Left cardiac atrium (tissue), 4 donors: ENCODE results near the gene ACOX1. TPM values are rescaled to one million over a fixed set of nuclear protein-coding genes. Genes with fewer than 3 reads are reported as not detected.

Experiments
- ATAC-seq, 2 donors: fragments of 200-7000 bp; cut with Tn5 transposase; one replicate each; pipeline ENCODE4 v1.9.1; 2020; ENCODE audit warnings: mild to moderate bottlenecking in 2 of 2, moderate library complexity in 2 of 2
- DNase-seq: peaks from one replicate; pipeline ENCODE4 v3.0.0-alpha.2; 2020
- intact Hi-C, 2 donors: fragments of 100-400 bp; cut with DNase I; formaldehyde crosslinking; loops; one replicate each; pipeline versions ENCODE4 v1.14.1 to v1.15.1; 2022 to 2023
- total RNA-seq, 2 donors: library from RNA; stranded (reverse); fragmentation: NEBNext Ultra II Directional; extraction: Animal tissue kit (Norgen Biotek cat#: 25700); gene quantifications; one replicate each; pipeline ENCODE4 v1.2.1, GENCODE V29; 2021
- donor health status: DM: no; HTN: yes; CAD: no.
- donor health status: DM: no; HTN: yes; CAD: no; lungs with severe emphysema.
- donor health status: DM: yes; HTN: yes; CAD: no.
- donor health status: Dilated cardiomyopathy.

ACOX1 gene
- total RNA-seq, 2 donors from 2014 or later = 57.8 to 62.0 TPM

- ATAC-seq (no peak), DNase-seq (no peak)
- intact Hi-C loops = no loop called here
Measured at GRCh38 chr17:75950855-75951554, 28.0 kb downstream of the ACOX1 start.

GRCh38 chr17:75950421-75950820, 28.5 kb downstream of the ACOX1 start:
- ATAC-seq (no peak), DNase-seq (no peak)
- intact Hi-C loops = no loop called here

DNA sequence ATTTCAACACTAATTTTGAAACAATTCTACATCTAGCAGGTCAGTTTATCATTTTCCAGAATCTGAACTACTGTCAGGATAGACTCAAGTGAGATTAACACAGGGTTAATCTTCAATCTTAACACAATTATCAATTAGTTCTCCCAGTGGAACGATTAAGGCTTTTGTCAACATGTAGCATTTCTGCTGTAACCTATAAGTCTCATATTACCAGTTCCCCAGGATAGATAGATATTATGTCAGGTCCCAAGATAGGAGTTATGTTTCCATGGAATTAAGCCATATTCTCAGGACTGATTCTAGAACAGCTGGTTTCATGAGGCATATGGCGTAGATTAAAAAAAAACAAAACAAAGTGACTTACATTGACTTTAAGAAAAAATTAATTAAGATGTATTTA, 33.8 kb downstream of the ACOX1 start:
- no peak for DNase-seq
- no peak for ATAC-seq
- intact Hi-C loops = no loop called here

DNA sequence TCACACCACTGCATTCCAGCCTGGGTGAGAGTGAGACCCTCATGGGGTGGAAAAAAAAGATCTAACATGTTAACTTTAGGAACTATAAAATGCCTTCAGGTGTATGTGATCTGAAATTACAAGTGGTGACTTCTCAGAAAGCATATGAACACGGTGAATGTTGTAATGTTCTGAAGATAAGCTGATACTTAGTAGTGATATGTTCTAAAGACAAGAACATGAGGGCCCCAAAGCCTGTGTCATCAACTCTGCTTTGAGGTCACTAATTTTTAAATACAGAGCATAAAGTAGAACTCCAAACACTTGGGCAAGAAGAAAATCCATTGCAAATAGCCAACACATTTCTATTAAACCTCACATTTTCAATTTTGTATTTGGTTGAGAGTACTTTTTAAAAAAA, 35.5 kb downstream of the ACOX1 start:
- DNase-seq (no peak), ATAC-seq (no peak)
- intact Hi-C loops = loop anchor here in 1 of 2 donors (5.0 kb wide), 1 partner anchor 34 kb away; the partner anchor contains the start of genes ACOX1 and TEN1

DNA sequence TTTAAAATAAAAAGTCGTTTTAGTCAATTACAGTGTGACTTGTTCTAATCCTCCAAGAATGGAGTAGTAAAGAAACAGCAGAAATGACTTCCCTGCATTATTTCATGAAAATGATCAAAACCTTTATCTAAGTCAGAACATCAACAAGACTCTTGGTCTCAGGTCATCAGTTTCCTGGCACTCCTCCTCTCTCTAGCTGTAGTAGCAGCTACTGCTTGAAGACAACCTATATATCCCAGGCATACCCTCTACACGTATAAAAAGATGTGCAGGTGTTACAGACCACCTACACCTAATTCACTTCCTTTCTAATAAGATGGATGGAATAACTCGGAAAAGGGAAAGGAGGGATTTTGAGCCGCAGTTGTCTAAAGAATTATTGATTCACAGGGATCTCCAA, 36.5 kb downstream of the ACOX1 start:
- DNase-seq (no peak), ATAC-seq (no peak)
- intact Hi-C loops = loop anchor here in 1 of 2 donors (5.0 kb wide), 1 partner anchor 35 kb away; the partner anchor contains the start of genes ACOX1 and TEN1

DNA sequence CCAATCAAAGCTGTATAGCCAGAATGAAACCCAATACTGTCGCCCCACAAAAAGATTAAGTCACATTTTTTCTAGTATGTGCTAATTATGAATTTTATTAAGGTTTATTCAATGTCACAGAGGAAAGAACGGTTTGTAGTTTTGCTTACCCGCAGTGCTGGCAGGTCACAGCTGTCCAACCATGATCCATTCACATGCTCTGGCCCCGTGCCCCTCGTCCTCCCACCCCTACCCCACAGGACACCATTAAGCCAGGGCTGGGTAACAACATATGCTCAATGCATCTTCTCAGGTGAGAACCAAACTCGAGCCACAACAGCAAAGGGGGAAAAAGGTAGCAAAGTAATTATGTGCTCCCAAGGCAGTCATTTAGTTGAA, 37.5 kb downstream of the ACOX1 start:
- intact Hi-C loops = loop anchor here in 1 of 2 donors (5.0 kb wide), 1 partner anchor 36 kb away; the partner anchor contains the start of genes ACOX1 and TEN1
- no peak for ATAC-seq
- no peak for DNase-seq

GRCh38 chr17:75940727-75941441, 38.1 kb downstream of the ACOX1 start, which contains the start of gene FBF1:
Gene FBF1 (minus strand): TSS chr17:75941042. CDS start chr17:75938149, 2,893 bp downstream.
- ATAC-seq (peak; percentile 99), DNase-seq (peak; percentile 96)
- intact Hi-C loops = loop anchor here in 1 of 2 donors (5.0 kb wide), 1 partner anchor 36 kb away; the partner anchor contains the start of genes ACOX1 and TEN1

DNA sequence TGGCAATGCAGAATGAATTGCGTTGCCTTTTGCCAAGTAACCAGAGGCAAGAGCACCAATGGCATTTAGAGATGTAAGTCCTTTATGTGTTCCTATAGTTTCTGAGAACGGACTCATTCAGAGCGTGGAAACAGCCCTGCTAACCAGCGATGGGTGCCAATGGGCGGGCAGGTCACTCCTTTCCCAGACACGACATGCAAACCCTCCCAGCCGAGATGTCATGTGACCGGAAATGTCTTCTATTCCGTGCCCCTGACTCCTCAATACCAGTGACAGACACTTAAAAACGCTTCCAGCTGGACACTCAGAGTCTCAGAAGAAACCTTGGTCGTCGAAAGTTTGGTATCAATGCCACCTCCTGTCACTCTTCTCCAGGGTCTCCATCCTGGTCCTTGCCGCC, 41.3 kb downstream of the ACOX1 start:
- no peak for DNase-seq
- intact Hi-C loops = no loop called here

GRCh38 chr17:75933808-75934207, 45.2 kb downstream of the ACOX1 start:
- intact Hi-C loops = no loop called here
- DNase-seq = no peak
- ATAC-seq = no peak

More for the DNA sequence above, 41.3 kb downstream of the ACOX1 start:
- no peak for ATAC-seq

DNA sequence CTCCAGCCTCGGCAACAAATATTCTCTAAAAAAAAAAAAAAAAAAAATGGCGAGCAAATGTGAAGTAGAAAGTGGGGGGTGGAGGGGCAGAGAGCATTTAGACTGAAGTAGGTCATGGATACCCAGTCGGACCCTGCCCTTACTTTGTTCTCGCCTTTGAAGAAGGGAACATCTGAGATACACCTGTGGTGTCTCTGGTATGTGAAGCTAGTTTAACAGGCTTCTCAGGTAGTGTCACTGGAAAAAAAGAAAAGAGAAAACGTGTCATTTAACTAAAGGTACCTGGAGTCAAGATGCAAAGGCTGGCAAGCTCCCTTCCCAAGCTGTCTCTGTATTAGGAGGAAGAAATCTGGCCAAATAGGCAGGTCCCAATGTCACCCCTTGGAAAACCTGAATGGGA, 46.1 kb downstream of the ACOX1 start:
- no peak for DNase-seq
- intact Hi-C loops = no loop called here
- ATAC-seq = no peak

GRCh38 chr17:75931062-75931461, 47.9 kb downstream of the ACOX1 start:
- intact Hi-C loops = no loop called here
- no peak for ATAC-seq
- no peak for DNase-seq

GRCh38 chr17:75927286-75927922, 51.6 kb downstream of the ACOX1 start:
- intact Hi-C loops = no loop called here

GRCh38 chr17:75926456-75926855, 52.5 kb downstream of the ACOX1 start:
- ATAC-seq (no peak), DNase-seq (no peak)
- intact Hi-C loops = no loop called here

More at GRCh38 chr17:75927286-75927922, 51.6 kb downstream of the ACOX1 start:
- DNase-seq (no peak), ATAC-seq (peak in 1 of 2 donors; percentile 16)

GRCh38 chr17:75925912-75926311, 53.1 kb downstream of the ACOX1 start:
- DNase-seq (no peak), ATAC-seq (no peak)
- intact Hi-C loops = no loop called here

GRCh38 chr17:75925103-75925502, 53.9 kb downstream of the ACOX1 start:
- intact Hi-C loops = no loop called here
- DNase-seq (no peak), ATAC-seq (no peak)

DNA sequence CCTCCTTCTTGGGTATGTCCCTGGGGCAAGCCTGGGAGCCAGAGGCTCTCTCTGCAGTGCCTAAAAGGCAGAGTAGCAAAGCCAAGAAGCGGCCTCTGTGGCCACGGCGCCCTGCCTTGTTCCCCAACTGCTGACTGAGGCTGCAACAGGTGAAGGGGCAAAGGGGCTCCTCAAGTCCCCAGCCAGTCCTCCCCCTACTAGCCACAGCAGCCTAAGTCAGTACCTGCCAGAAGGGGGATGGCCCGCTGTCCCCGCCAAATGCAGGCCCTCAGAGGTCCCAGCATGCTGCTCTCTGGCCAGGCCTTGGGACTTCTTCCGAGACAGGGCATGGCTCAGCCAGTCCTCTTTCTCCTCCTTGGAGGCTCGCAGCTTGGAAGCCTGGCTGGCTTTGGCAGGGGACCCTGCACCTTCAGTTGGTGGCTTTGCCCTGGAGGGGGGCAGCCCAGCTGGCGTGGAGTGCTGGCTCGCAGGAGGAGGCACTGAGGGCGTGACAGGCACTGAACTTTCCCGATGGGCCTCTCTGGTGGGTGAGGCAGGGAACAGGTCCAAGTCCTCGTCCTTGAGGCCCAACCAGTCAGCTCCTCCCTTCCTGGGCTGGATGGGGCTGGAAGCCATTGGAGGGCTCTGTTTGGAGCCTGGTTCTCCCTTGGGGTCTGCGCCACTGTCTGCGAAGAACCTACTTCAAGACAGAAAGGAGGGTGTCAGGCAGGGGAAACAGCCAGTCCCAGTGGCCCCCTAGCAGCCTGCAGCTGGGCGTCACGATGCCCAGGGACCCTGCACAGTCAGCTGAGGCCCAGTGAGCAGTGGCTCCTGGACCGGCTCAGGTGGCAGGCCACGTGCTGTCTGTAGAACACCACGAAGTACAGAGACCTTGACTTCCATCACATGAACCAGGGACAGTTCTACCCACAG, 55.7 kb downstream of the ACOX1 start:
- ATAC-seq (peak in 1 of 2 donors; percentile 58), DNase-seq (no peak)
- intact Hi-C loops = no loop called here

DNA sequence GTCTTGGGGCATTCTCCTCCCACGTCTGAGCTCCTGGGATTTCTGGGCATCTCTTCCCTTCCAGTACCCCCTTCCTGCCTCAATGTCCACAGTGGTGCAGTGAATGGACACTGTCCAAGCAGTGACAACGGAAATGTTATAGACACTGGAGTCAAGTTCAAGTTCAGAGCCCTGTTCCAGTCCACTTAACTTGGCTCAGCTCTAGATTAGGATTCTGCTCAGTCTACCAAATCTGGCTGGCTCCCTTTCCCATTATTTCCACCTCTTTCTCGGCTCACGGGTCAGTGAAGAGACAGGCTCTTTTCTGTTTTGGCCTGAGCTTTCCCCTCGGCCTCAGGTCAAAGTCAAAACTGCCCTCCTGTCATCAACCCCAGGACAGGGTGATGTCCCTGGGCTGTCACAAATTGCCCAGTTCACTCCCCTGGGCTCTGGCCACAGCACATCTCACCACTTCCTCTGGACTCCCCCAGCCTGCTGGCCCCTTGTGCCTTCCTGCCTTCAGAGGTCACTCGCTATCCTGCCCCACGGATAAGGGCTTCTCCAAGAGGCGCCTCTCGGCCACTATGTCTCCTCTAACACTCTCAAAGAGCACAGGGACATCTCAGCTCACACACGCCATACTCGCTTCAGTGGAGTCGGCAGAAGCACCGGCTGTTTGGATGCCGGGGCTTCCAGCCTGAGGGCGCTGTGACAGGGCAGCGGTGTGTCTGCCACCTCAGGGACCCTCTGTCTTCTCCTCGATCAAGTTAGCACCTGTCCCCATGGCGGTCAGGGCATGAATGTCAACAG, 56.6 kb downstream of the ACOX1 start:
- ATAC-seq = peak; percentile 36 to 41
- intact Hi-C loops = no loop called here
- DNase-seq = no peak

DNA sequence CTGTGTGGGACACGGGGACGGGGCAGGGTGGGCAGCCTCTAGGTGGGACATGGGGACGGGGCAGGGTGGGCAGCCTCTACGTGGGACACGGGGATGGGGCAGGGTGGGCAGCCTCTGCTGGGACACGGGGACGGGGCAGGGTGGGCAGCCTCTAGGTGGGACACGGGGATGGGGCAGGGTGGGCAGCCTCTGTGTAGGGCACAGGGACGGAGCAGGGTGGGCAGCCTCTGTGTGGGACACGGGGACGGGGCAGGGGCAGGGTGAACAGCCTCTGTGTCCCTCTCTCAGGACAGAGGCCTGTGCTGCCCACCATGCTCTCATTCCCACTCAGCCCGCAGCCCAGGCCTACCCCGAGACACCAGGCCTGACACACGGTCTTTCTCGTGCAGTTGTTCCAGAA, 57.4 kb downstream of the ACOX1 start:
- no peak for ATAC-seq
- DNase-seq = no peak
- intact Hi-C loops = no loop called here
